Esophagus squamous epithelium (tissue), 4 donors: ENCODE measurements around the gene FAM107B.

Source experiments
- CTCF ChIP-seq, 6 experiments: fragments of 450-650 bp in 4 of 6; fragments of 200-600 bp in 2 of 6; sonication (generic) in 2 of 6; IDR thresholded peaks; one replicate each; pipeline ENCODE4 v1.5.1; 2016 to 2019; ENCODE audit warnings: antibody characterized with exemption in 6 of 6, mild to moderate bottlenecking in 4 of 6, moderate library complexity in 4 of 6
- POLR2A ChIP-seq, 4 donors: fragments of 450-650 bp; IDR thresholded peaks; one replicate each; pipeline ENCODE4 v1.6.1; 2017; ENCODE audit warnings: antibody characterized with exemption in 4 of 4, mild to moderate bottlenecking in 4 of 4, moderate library complexity in 3 of 4

- TF ChIP-seq CTCF (IDR thresholded peaks at IDR 0.05) (no peak), POLR2A (IDR thresholded peaks at IDR 0.05) (no peak)
Observed at GRCh38 chr10:14470920-14471319, 303.8 kb downstream of the FAM107B start.
